Vagina (tissue), 2 donors: ENCODE data around the gene SPACA5. TPM values are rescaled to one million over a fixed set of nuclear protein-coding genes. Genes with fewer than 3 reads are reported as not detected.
"Not testable (repeated sequence)": the region's sequence is repeated elsewhere in the genome, so short reads cannot be mapped to it uniquely, and the experiment has no call there.

Experiments used
- DNase-seq, 2 donors: peaks; one replicate each; pipeline ENCODE4 v3.0.0-alpha.2; 2017; ENCODE audit errors: extremely low spot score in 2 of 2
- H3K27ac ChIP-seq: fragments of 200-600 bp; sonication (generic); one replicate; pipeline ENCODE4 v1.5.1; 2019
- H3K27me3 ChIP-seq: fragments of 200-600 bp; sonication (generic); one replicate; pipeline ENCODE4 v1.5.1; 2019
- H3K36me3 ChIP-seq, 2 donors: fragments of 200-600 bp; sonication (generic); one replicate each; pipeline ENCODE4 v1.5.1; 2017 to 2019
- H3K4me1 ChIP-seq: fragments of 200-600 bp; sonication (generic); one replicate; pipeline ENCODE4 v1.5.1; 2019
- H3K4me3 ChIP-seq, 2 donors: fragments of 200-600 bp; sonication (generic); 1 replicate in 1 of 2; 2 replicates in 1 of 2; pipeline ENCODE4 v1.5.1; 2016 to 2019
- H3K9me3 ChIP-seq: fragments of 200-600 bp; sonication (generic); one replicate; pipeline ENCODE4 v1.5.1; 2019
- CTCF ChIP-seq, 3 experiments: fragments of 450-650 bp in 2 of 3; fragments of 200-600 bp in 1 of 3; sonication (generic) in 1 of 3; IDR thresholded peaks; one replicate each; pipeline ENCODE4 v1.5.1; 2017 to 2019; ENCODE audit warnings: antibody characterized with exemption in 3 of 3, mild to moderate bottlenecking in 2 of 3, moderate library complexity in 2 of 3
- POLR2A ChIP-seq, 2 donors: fragments of 450-650 bp; IDR thresholded peaks; one replicate each; pipeline ENCODE4 v1.6.1; 2017; ENCODE audit warnings: antibody characterized with exemption in 2 of 2, mild to moderate bottlenecking in 2 of 2, moderate library complexity in 2 of 2
- POLR2AphosphoS5 ChIP-seq, 2 donors: sonication (generic); formaldehyde crosslinking; IDR thresholded peaks; one replicate each; pipeline ENCODE4 v1.9.0; 2017; ENCODE audit warnings: antibody characterized with exemption in 2 of 2, mild to moderate bottlenecking in 2 of 2, low read depth in 1 of 2; ENCODE audit not compliant: insufficient read depth in 1 of 2
- intact Hi-C: fragments of 100-400 bp; cut with DNase I; formaldehyde crosslinking; loops from one replicate; pipeline ENCODE4 v1.15.1; 2023
- total RNA-seq: library from RNA; depleted of rRNA; stranded (reverse); fragments of >200 nt; gene quantifications from one replicate; pipeline ENCODE4 v1.2.3, GENCODE V29; 2016

SPACA5 gene
- total RNA-seq, 1 donor from 2014 or later, result not detected

- H3K27ac ChIP-seq, H3K9me3 ChIP-seq, H3K27me3 ChIP-seq, H3K36me3 ChIP-seq, DNase-seq, H3K4me1 ChIP-seq, H3K4me3 ChIP-seq: not testable (repeated sequence)
- intact Hi-C loops, result loop anchor here (10.0 kb wide), 1 partner anchor 185 kb away; the partner anchor contains the start of gene ZNF81
Observed at GRCh38 chrX:48019892-48020291, 13.1 kb downstream of the SPACA5 start.

GRCh38 chrX:48020472-48020871, 13.7 kb downstream of the SPACA5 start:
- H3K4me1 ChIP-seq, DNase-seq, H3K36me3 ChIP-seq, H3K27me3 ChIP-seq, H3K9me3 ChIP-seq: not testable (repeated sequence)
- peak overlapping the region; percentile 70 for H3K27ac ChIP-seq
- intact Hi-C loops, result loop anchor here (10.0 kb wide), 1 partner anchor 186 kb away; the partner anchor contains the start of gene ZNF81
- H3K4me3 ChIP-seq, result peak overlapping the region in 1 of 2 donors; percentile 43

GRCh38 chrX:48021026-48021900, 14.5 kb downstream of the SPACA5 start:
- H3K4me3 ChIP-seq, result peak overlapping the region; percentile 31 to 43
- H3K36me3 ChIP-seq, result no peaks in the 10 kb centered on the region
- H3K9me3 ChIP-seq, result no peaks in the 10 kb centered on the region
- no peak for TF ChIP-seq POLR2AphosphoS5 (IDR thresholded peaks at IDR 0.05; ENCODE audit: insufficient read depth in 1 of 2, low read depth in 1 of 2)
- no peak for TF ChIP-seq CTCF (IDR thresholded peaks at IDR 0.05)
- no peak for TF ChIP-seq POLR2A (IDR thresholded peaks at IDR 0.05)
- intact Hi-C loops, result loop anchor here (10.0 kb wide), 1 partner anchor 186 kb away; the partner anchor contains the start of gene ZNF81
- H3K27me3 ChIP-seq, result no peaks in the 10 kb centered on the region
- H3K27ac ChIP-seq, result peak overlapping the region; percentile 70
- DNase-seq, result no peak
- H3K4me1 ChIP-seq, result no peaks in the 10 kb centered on the region

GRCh38 chrX:48022100-48022499, 15.3 kb downstream of the SPACA5 start:
- Histone ChIP-seq H3K27ac (no peak overlapping the region), H3K36me3 (no peaks in the 10 kb centered on the region), H3K4me1 (no peaks in the 10 kb centered on the region), H3K27me3 (no peaks in the 10 kb centered on the region), H3K4me3 (peak overlapping the region in 1 of 2 donors; percentile 31), H3K9me3 (no peaks in the 10 kb centered on the region)
- no peak for DNase-seq
- intact Hi-C loops, result loop anchor here (10.0 kb wide), 1 partner anchor 187 kb away; the partner anchor contains the start of gene ZNF81
- TF ChIP-seq POLR2A (IDR thresholded peaks at IDR 0.05), result no peak
- TF ChIP-seq POLR2AphosphoS5 (IDR thresholded peaks at IDR 0.05; ENCODE audit: insufficient read depth in 1 of 2, low read depth in 1 of 2), result no peak
- TF ChIP-seq CTCF (IDR thresholded peaks at IDR 0.05), result no peak

- DNase-seq, result no peak
- Histone ChIP-seq H3K9me3 (no peaks in the 10 kb centered on the region), H3K4me3 (no peak overlapping the region), H3K27me3 (no peaks in the 10 kb centered on the region), H3K36me3 (no peaks in the 10 kb centered on the region), H3K4me1 (no peaks in the 10 kb centered on the region), H3K27ac (no peak overlapping the region)
- intact Hi-C loops, result loop anchor here (10.0 kb wide), 1 partner anchor 188 kb away; the partner anchor contains the start of gene ZNF81
- TF ChIP-seq CTCF (IDR thresholded peaks at IDR 0.05), result no peak
- no peak for TF ChIP-seq POLR2AphosphoS5 (IDR thresholded peaks at IDR 0.05; ENCODE audit: insufficient read depth in 1 of 2, low read depth in 1 of 2)
- TF ChIP-seq POLR2A (IDR thresholded peaks at IDR 0.05), result no peak
Observed at GRCh38 chrX:48022738-48023137, 15.9 kb downstream of the SPACA5 start.

- no peaks in the 10 kb centered on the region for H3K36me3 ChIP-seq
- no peaks in the 10 kb centered on the region for H3K27me3 ChIP-seq
- intact Hi-C loops, result loop anchor here (10.0 kb wide), 1 partner anchor 191 kb away; the partner anchor contains the start of gene ZNF81
- DNase-seq, result peak; percentile 52 to 58
- no peak overlapping the region for H3K27ac ChIP-seq
- H3K9me3 ChIP-seq, result no peaks in the 10 kb centered on the region
- no peaks in the 10 kb centered on the region for H3K4me1 ChIP-seq
- no peak overlapping the region for H3K4me3 ChIP-seq
- TF ChIP-seq CTCF (IDR thresholded peaks at IDR 0.05) (peak in 2 of 3 experiments; percentile 41 to 43), POLR2AphosphoS5 (IDR thresholded peaks at IDR 0.05; ENCODE audit: insufficient read depth in 1 of 2, low read depth in 1 of 2) (no peak)
Observed at GRCh38 chrX:48025561-48025960, 18.8 kb downstream of the SPACA5 start.

GRCh38 chrX:48027545-48027944, 20.8 kb downstream of the SPACA5 start:
- H3K27ac ChIP-seq, DNase-seq, H3K36me3 ChIP-seq, H3K9me3 ChIP-seq, H3K4me1 ChIP-seq, H3K27me3 ChIP-seq, H3K4me3 ChIP-seq: not testable (repeated sequence)
- intact Hi-C loops, result loop anchor here (10.0 kb wide), 1 partner anchor 193 kb away; the partner anchor contains the start of gene ZNF81
